Nasal cavity respiratory epithelium epithelial cell of viscerocranial mucosa (primary cell): ENCODE results near the gene ZDHHC23. TPM values are rescaled to one million over a fixed set of nuclear protein-coding genes. Genes with fewer than 3 reads are reported as not detected.

Experiments
- total RNA-seq: library from RNA; depleted of rRNA; stranded (reverse); fragments of >200 nt; gene quantifications from 2 replicates; pipeline ENCODE4 v1.2.3, GENCODE V29; 2014

Gene ZDHHC23
- total RNA-seq: 1.7 and 2.4 TPM in 2 replicates

DNA sequence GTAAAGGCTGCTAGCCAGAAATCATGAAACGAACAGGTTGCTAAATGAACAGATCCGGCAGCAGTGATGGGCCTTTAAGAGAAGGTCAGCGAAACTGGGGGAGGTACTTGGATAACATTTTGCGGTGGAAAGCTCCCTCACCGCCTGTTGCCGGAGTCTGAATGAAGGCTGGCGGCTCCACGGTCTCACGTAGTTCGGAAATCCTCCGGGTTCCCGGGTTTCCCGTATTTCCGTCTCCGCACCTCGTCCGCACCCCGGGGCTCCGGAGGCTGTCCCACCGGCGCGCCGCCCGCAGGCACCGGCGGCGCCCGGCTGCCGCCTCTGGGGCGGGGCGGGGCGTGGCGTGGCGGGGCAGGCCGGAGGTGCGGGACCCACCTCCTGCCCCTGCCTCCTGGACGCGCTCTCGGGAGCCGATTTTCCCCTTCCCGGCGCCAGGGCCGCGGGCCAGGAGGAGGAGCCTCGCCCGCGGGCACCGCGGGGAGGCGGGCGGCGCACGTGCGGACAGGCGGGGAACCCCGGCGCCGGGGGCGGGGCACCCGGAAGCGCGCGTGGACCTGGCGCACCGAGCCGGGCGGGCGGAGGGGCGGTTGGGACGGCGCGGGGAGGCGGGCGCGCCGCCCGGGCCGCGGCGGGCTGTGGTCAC, at the start of gene ZDHHC23:
ZDHHC23 (plus strand) TSS at position 642 of the 643 bp plus-strand sequence. CDS start 790 bp downstream, outside the sequence.

Other genes with a start within 250 kb of the ZDHHC23 start
- 270 and 331 TPM in 2 replicates for gene NAA50, start 201.8 kb upstream of the ZDHHC23 start, total RNA-seq
- 73.1 and 73.5 TPM in 2 replicates for gene ATP6V1A, start 201.0 kb upstream of the ZDHHC23 start, total RNA-seq
- gene GRAMD1C, start 109.2 kb upstream of the ZDHHC23 start, total RNA-seq: 1.0 and 2.5 TPM in 2 replicates
- 1.0 and 2.8 TPM in 2 replicates for gene CCDC191, start 108.5 kb downstream of the ZDHHC23 start, total RNA-seq
- 30.1 and 36.7 TPM in 2 replicates for gene QTRT2, start 108.7 kb downstream of the ZDHHC23 start, total RNA-seq
- not detected in 2 replicates for gene DRD3, start 231.0 kb downstream of the ZDHHC23 start, total RNA-seq